NOMO-1 treated with dmso at 0.1 percent for 144 hours (cell line): ENCODE results near the gene ADAMTSL5.
"Not testable (repeated sequence)": the region's sequence is repeated elsewhere in the genome, so short reads cannot be mapped to it uniquely, and the experiment has no call there.

Source experiments
- DNase-seq: peaks from one replicate; lab custom pipeline; 2025; ENCODE audit not compliant: unreplicated experiment; lab: John Stamatoyannopoulos, UW

Gene ADAMTSL5

GRCh38 chr19:1512671-1513498, at the start of gene ADAMTSL5:
ADAMTSL5 (minus strand) TSS chr19:1513019; CDS start chr19:1510943, 2,076 bp downstream.
- DNase-seq = peak; percentile 59

DNA sequence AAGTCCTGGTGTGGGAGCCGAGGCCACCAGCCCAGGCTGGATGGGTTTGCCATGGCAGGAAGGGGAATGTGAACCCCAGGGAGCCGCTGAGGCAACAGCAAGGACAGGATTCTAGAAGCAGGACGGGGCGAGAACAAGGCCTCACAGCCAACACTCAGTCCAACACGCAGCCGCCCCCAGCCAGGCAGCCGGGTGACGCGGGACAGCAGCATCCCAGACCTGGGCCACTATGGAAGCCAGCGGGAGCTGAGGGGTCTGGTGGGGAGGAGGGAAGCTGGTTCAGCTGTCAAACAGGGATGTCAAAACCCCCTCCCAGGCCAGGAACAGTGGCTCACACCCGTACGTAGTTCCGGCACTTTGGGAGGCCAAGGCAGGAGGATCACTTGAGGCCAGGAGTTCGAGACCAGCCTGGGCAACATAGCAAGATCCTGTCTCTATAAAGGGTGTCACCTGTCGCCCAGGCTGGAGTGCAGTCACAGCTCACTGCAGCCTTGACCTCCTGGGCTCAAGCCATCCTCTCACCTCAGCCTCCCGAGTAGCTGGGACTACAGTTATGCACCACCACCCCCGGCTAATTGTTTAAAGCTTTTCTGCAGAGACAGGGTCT, 48.5 kb upstream of the ADAMTSL5 start:
- DNase-seq = no peak

- no peak for DNase-seq
Observed at GRCh38 chr19:1560286-1560882, 47.6 kb upstream of the ADAMTSL5 start.

GRCh38 chr19:1558552-1558951, 45.7 kb upstream of the ADAMTSL5 start:
- no peak for DNase-seq

GRCh38 chr19:1556390-1557070, 43.7 kb upstream of the ADAMTSL5 start:
- no peak for DNase-seq

GRCh38 chr19:1555487-1556389, 42.9 kb upstream of the ADAMTSL5 start:
- no peak for DNase-seq

- no peak for DNase-seq
Observed at GRCh38 chr19:1554968-1555367, 42.1 kb upstream of the ADAMTSL5 start.

DNA sequence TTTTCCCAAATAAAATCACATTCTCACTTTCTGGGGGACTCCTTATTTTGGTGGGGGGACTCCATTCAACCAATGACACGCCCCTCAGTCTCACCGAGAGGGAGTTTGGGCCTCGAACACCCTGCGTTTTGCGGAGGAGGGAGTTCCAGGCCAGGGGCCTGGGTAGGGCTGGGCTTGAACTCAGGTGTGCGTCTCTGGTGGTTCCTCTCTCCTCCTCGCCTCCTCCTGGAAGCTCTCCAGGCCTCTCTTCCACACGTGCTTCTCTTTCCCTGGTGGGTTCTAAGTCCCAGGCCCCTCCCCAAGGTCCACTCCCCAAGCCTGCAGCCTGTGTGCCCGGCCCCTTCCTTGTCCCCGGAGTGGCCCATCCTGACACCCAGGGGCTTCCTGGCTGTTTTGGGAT, 40.6 kb upstream of the ADAMTSL5 start:
- DNase-seq = no peak

DNA sequence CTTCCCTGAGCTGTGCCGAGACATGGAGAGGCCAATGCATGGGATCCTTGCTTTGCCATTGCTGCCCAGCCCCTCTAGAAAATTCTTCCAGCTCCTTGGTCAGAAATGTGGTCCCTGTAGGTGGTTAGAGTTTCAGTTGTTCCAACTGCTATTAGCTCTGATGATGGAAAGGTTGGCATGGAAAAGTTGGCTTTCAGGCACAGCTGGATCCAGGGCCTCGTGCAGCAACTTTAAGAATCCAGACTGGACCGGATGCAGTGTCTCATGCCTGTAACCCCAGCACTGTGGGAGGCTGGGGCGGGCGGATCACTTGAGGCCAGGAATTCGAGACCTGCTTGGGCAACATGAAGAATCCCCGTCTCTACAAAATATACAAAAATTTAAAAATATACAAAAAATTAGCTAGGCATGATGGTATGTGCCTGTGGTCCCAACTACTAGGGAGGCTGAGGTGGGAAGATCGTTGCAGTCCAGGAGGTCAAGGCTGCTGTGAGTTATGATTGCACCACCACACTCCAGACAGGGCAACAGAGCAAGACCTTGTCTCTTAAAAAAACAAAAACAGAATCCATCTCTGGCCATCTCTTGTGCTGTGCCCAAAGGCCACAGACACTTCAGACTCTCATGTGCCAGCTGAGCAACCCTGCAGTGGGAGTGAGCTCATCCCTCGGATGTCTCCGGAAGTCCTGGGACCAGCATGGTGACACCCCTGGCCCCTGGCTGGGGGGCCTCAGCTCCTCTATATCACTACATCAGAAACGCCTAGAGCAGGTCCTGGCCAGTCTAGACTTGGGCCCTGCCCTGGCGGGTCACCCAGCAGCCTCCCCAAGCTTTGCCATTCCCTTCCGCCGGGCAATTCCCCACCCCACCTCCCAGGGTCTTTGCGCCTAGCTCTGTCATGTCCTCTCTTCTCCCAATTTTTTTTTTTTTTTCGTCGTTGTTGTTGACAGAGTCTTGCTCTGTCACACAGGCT, 38.5 kb upstream of the ADAMTSL5 start:
- DNase-seq = no peak

GRCh38 chr19:1549332-1549945, 36.6 kb upstream of the ADAMTSL5 start:
- DNase-seq = no peak

DNA sequence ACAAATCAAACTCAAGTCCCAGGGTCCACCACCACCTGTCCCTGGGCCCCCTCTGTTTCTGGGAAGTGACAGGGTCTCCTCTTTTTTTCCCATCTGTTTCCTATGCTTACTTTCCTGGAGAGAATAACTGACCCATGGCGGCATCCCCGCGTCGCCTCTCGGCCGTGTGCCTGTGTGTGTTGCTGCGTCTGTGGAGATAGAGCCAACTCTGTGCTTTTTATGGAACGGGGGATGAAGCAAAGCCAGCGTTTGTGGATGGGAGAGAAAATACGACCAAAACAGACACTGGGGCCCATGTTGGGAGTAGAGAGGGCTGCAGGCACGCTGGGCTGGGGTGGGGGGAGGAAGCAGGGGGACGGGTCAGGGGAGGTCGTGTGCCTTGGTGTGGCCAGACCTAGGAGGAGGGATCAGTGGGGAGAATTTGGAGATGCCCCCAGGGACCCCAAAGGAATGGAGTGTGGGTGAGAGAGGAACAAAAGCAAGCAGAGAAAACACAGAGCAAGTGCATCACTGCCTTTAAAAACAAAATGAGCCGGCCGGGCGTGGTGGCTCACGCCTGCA, 27.6 kb upstream of the ADAMTSL5 start:
- DNase-seq = no peak

- DNase-seq = not testable (repeated sequence)
Observed at GRCh38 chr19:1539749-1540148, 26.9 kb upstream of the ADAMTSL5 start.

DNA sequence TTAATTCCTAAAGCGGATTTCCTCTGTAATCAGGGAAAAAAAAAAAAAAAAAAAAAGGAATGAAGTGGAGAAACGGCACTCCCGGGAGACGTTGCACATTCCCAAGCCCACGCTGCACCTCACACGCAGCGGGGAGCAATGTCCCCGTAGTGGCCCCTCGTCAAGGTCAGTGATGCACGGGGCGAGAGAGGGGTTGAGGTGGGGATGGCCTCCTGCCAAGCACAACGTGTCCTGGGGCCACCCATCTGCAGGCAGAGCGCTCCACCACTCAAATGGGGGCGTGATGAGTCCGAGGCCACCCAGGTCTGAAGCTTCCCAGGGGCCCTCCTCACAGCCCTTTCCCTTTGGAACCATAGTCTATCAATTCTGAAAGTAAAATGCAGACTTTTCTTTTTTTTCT, 26.2 kb upstream of the ADAMTSL5 start:
- DNase-seq = no peak

DNA sequence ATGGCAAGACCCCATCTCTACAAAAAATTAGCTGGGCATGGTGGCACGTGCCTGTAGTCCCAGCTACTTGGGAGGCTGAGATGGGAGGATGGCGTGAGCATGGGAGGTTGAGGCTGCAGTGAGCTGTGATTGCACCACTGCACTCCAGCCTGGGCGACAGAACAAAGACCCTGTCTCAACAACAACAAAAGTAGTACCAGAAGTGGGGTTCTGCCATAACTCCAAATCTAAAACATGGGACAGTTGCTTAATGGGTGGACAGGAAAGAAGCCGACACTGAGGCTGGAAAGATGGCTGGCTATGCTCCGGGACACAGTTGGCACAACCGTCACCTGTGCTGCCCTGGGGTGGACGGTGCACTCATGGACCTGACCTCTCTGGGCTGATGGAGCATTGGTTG, 22.9 kb upstream of the ADAMTSL5 start:
- not testable (repeated sequence) for DNase-seq

DNA sequence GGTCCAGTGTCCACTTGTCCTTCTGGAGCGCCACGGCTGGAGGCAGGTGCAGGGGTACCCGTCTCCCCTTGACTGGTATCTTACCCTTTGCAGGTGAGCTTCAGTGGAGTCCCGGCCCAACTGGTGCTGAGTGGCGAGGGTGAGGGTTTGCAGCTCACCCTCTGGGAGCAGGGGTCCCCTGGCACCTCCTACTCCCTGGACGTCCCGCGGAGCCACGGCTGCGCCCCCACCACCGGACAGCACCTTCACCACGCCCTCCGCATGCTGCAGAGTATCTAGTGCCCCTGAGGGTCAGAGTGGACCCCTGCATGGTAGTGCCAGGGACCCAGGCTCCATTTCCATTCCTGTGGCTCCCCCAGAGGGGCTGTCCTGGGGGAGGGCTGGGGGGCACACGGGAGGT, 22.2 kb upstream of the ADAMTSL5 start:
- no peak for DNase-seq

GRCh38 chr19:1533510-1534150, 20.8 kb upstream of the ADAMTSL5 start:
- no peak for DNase-seq

DNA sequence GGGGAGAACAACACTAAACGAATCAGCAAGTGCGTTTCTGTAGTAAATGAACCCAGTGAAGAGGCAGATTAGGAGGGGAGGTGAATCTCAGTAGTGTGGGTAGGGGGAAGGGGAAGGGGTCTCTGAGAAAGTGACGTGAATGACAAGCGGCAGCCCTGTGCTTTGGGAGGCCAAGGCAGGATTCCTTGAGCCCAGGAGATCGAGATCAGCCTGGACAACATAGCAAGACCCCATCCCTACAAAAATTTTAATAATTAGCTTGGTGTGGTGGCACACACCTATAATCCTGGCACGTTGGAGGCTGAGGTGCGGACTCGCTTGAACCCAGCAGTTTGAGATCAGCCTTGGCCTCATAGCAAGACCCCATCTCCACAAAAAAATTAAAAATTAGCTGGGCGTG, 19.2 kb upstream of the ADAMTSL5 start:
- DNase-seq = no peak

DNA sequence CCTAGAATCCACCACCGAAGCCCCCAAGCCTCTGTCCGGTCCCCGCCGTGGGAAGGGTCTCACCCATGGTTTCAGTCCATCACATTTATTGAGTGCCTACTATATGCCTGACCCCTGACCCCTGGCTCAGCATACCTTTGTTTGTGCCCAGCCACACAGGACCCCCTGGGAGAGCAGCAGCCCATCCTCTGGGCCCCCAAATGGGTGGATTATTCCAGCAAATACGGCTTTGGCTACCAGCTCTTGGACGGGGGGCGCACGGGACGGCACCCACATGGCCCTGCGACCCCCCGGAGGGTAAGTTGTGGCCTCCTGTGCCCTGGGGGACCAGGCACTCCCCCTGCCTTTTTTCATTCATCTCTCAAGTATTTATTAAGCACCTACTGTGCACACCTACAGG, 18.8 kb upstream of the ADAMTSL5 start:
- no peak for DNase-seq
